Stimulated activated CD8-positive, alpha-beta memory T cell treated with anti-CD3 and anti-CD28 coated beads, Interleukin-15, amount 100 ng/mL, for 4 hours (primary cell): ENCODE data around the gene EIF3K.
"Not testable (repeated sequence)": the region's sequence is repeated elsewhere in the genome, so short reads cannot be mapped to it uniquely, and the experiment has no call there.

Experiments used
- DNase-seq, 2 donors: peaks; one replicate each; pipeline ENCODE4 v3.0.0-alpha.2; 2020; ENCODE audit warnings: low read depth in 2 of 2

The EIF3K gene, protein sequence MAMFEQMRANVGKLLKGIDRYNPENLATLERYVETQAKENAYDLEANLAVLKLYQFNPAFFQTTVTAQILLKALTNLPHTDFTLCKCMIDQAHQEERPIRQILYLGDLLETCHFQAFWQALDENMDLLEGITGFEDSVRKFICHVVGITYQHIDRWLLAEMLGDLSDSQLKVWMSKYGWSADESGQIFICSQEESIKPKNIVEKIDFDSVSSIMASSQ

GRCh38 chr19:38618590-38619360 is at the start of gene EIF3K:
TSS of gene EIF3K (plus strand) at chr19:38619188. CDS start at chr19:38619269, 81 bp downstream.
- peak; percentile 93 to 95 for DNase-seq

GRCh38 chr19:38569368-38569983 is 49.5 kb upstream of the EIF3K start:
- DNase-seq: no peak

DNA sequence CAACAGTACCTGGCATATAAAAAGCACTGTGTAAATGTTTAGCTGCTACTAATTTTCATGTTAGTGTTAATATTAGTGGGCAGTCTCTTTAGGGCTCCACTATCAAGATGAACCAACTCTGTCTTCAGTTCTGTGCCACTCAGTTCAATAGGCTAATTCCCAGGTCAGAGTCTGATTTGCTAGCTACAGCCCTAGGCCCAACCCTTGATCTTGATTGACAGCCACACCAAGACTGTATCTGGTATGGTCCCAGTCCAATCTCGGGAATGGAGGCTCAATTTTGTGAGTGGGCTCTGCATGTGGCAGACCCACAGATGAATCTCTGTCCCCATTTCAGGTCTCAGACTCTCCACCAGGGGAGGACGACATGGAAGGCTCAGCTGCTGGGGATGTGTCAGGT is 47.3 kb upstream of the EIF3K start:
- no peak for DNase-seq

GRCh38 chr19:38577826-38578225 is 41.2 kb upstream of the EIF3K start:
- DNase-seq: no peak

GRCh38 chr19:38579304-38579703 is 39.7 kb upstream of the EIF3K start:
- DNase-seq: not testable (repeated sequence)

DNA sequence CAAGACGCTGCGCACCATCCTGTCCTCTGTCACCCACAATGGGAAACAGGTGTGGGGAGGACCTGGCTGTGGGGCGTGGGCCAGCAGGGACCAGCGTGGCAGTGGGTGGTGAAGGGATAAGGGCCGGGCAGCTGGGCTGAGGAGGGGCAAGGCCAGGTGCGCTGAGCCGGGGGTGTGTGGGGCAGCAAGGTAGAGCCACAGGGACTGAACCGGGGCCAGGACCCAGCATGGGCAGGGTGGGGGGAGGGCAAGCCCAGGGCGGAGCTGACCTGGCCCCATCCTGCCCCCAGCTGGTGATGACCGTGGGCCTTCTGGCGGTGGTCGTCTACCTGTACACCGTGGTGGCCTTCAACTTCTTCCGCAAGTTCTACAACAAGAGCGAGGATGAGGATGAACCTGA is 38.9 kb upstream of the EIF3K start:
- no peak for DNase-seq

- no peak for DNase-seq
These were observed 35.6 kb upstream of the EIF3K start for GRCh38 chr19:38583219-38583984.

DNA sequence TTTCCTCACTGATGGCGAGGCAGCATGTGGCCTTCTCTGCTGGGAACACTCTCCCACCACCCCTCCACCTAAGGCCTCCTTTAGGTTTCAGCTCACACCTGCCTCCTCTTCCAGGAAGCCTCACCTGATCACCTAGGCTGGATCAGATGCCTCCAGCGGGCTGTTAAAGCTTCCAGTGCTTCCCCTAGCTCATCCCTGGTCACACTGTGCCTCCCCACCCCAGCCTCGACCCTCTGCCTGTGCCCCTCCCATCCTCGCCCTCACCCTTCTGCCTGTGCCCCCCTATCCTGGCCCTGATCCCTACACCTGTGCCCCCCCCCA is 35.0 kb upstream of the EIF3K start:
- DNase-seq: no peak

DNA sequence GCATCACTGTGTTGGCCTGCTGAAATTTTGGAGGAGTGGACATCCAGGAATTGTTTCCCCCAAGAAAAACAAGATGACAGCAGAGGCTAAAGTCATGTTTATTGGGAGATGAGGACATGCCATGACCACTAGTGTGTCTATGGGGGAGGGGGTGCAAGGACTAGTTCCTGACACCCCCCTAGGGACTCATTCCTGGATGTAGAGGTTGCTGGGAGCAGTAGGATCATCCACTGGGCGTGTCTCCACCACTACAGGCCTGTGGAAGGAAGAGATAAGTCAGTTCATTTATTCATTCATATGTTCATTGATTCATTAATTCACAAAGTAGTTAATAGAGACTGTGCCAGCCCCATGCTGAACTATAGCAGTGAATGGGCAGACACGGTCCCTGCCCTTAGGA is 31.4 kb upstream of the EIF3K start:
- no peak for DNase-seq

GRCh38 chr19:38588041-38588440 is 30.9 kb upstream of the EIF3K start:
- no peak for DNase-seq

DNA sequence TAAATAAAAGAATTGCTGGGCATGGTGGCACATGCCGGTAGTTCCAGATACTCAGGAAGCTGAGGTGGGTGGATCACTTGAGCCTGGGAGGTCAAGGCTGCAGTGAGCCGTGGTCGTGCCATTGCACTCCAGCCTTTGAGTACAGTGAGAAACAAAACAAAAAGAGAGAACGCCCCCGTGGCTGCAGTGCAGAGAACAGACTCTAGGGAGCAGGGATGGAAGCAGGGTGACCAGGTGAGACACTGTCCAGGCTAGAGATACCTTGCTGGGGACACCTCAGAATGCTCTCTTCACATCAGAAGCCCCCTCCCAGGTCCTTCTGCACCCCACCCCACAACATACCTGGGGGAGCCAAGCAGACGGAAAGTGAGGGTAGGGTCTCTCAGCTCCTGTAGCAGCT is 26.0 kb upstream of the EIF3K start:
- DNase-seq: no peak

GRCh38 chr19:38596057-38596981 is 22.7 kb upstream of the EIF3K start:
- no peak for DNase-seq

DNA sequence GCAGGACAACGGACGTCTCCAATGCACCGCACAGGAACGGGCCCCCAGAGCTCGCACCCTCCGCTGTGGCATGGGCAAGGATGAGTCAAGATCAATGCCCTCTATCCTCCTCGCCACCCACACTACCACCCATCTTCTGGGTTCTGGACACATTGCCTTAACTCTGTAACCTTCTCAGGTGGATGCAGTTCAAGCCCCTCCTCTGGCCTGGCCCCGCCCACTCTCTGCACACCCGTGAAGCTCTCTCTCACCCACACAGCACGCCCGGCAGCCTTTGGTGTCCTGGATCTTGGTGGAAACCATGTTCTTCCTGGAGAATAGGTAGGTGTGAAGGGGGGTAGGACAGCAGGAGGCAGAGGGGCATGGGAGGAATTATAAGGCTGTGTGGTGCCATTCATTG is 21.9 kb upstream of the EIF3K start:
- DNase-seq: no peak

DNA sequence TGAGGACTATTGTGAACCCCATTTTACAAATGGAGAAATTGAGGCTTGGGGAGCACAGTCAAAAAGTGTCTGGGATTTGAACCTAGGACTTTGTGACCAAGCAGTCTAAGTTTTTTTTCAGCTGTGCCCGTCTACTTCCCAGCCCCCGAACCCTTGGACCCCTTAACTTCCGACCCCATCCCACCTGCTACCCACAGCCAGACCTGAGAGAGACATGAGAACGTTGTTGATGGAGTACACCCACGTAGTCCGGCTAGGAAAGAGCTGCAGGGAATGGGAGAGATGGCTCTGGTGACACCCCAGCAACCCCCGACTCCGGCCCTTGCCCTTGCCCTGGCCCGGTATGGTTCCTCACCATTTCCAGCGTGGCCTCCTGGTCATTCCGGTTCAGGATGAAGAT is 19.3 kb upstream of the EIF3K start:
- no peak for DNase-seq

DNA sequence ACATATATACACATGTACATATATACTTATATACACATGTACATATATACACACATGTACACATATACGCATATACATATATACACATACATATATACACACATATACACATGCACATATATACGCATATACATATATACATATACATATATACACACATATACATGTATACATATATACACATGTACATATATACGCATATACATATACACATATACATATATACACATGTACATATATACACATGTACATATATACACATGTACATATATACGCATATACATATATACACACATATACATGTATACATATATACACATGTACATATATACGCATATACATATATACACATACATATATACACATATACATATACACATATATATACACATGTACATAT is 16.1 kb upstream of the EIF3K start:
- DNase-seq: not testable (repeated sequence)

DNA sequence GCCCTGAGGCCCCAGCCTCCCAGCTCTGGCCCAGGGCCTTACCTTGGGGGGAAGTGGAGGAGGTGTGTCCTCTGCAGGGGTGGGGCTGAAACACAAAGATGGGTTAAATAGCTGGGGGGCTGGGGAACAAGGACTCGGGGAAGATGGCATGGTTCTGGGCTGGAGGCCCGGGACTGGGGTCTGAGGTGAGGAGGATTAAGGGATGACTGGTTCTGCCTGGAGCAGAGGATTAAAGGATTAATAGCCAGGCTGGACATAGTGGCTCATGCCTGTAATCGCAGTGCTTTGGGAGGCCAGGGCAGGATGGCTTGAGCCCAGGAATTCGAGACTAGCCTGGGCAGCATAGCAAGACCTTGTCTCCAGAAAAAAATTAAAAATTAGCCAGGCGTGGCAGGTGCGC is 12.9 kb upstream of the EIF3K start:
- DNase-seq: no peak

DNA sequence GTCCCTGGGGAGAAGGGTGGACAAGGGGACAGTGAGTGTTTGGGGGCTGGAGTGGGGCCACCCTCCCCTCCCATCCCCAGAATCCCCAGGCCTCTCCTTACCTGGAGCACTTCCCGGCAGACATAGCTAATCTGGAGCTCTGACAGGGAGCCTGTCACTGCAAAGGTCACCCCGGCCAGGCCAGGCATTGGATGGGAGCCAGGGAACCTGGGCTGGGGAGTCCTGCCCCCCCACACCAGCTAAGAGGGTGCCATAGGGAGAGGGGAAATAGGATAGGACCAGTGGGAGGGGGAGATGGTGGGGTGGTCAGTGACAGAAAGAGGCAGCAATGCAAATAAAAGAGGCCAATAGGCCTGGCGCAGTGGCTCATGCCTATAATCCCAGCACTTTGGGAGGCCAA is 4.7 kb upstream of the EIF3K start:
- no peak for DNase-seq

DNA sequence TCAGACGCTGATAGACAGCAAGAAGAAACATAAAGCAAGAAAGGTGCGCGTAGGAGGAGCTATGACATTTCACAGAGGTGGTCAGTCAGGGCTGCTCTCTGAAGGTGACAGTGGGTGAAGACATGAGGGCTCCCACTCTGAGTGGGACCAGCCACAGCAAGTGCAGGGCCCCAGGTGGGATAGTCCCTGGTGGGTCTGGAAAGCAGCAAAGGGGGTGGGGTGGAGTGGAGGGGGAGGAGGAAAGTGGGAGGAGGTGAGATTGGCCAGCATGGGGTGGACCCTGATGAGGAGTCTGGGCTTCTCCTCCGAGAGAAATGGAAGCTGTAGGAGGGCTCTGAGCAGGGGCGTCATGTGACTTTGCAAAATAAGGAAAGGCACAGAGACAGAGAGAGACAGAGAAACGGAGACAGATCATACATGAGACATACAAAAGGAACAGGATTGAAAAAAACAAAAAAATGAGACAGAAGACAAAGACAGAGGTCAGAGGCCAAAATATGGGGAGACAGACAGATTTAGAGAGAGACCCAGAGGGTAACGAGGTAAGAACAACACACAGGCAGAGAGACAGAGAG is 3.9 kb upstream of the EIF3K start:
- DNase-seq: no peak

DNA sequence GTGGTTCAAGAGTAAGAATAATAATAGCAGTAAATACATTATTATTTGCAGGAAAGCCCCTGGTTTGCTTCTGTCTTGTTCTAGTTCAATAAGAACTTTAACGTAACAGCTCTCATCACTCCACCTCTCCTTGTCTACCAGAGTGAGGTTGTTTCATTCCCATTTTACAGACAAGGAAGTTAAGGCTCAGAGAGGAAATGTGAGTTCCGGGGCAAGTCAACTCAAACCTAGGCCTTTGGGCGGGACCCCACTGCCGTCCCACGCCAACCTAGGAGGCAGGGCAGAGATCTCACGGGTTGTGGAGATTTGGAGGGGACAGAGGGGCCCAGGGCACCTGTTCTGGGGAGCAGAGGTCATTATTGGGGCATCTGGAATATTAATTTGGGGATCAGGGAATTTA is 2.7 kb upstream of the EIF3K start:
- no peak for DNase-seq

DNA sequence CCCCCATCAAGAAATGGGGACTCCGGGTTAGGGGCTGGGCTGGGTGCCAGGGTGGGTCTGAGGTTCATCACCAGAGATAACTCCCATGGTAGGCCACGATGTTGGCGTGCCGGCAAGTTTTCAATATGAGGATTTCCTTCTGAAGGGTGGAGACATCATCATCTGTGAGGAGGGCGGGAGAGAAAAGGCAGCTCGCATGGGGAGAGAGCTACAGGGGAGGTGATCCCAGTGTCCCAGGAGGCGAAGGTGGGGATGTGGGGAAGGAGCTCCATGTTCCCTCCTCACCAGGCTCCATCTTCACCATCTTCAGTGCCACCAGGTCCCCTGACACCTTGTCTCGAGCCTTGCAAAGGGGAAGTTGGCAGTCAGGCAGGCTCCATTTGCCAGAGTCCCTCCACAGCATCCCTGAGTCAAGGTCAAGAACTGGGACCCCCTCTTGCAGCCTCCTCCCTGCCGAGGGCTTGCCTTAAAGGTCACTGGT is 1.7 kb upstream of the EIF3K start:
- no peak for DNase-seq
